NT2/D1 (cell line): Measurements from ENCODE around the gene GPR142.

ENCODE experiments used
- SUZ12 ChIP-seq: IDR thresholded peaks from 2 replicates; pipeline ENCODE4 v1.6.1; 2011; ENCODE audit not compliant: insufficient read length, insufficient read depth; ENCODE audit errors: extremely low read depth
- YY1 ChIP-seq: IDR thresholded peaks from 2 replicates; pipeline ENCODE4 v1.6.1; 2011; ENCODE audit not compliant: insufficient read length, insufficient read depth
- ZNF274 ChIP-seq: IDR thresholded peaks from 2 replicates; pipeline ENCODE4 v1.6.1; 2011; ENCODE audit warnings: mild to moderate bottlenecking, low read depth, low read length

DNA sequence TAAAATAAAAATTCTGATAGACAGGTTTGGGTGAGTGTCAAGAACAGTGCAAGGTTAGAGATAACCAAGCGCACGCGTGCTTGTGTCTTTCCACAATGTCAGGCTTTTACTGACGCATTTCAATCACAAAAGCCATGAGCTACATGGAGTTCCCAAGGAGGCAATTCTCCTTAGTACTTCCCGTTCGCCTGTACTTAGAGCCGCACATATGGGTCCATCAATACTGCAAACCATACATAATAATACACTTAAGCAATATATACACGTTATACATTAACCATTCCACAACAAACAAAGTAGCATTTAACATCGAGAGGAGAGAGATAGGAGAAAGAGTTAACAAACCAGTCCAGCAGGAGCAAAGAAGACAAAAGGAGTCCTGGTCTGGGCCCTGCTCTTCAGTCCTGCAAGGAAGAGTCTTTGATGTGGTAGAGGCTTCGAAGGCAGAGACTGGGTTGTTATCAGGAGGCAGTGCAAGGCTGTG lies 52.7 kb downstream of the GPR142 start:
- TF ChIP-seq YY1 (no peak), ZNF274 (no peak), SUZ12 (no peak)
